GM04503 (cell line): ENCODE data around the gene SORCS3.

Experiments
- DNase-seq: peaks from one replicate; pipeline ENCODE4 v3.0.0-alpha.2; 2012; ENCODE audit warnings: low read depth

SORCS3 gene

GRCh38 chr10:104778371-104778770 is 137.3 kb downstream of the SORCS3 start:
- no peak for DNase-seq

- no peak for DNase-seq
Observed at GRCh38 chr10:104779701-104780100, 138.6 kb downstream of the SORCS3 start.

GRCh38 chr10:104780165-104780564 is 139.1 kb downstream of the SORCS3 start:
- DNase-seq, result no peak

GRCh38 chr10:104780946-104781595 is 140.0 kb downstream of the SORCS3 start:
- DNase-seq, result no peak

GRCh38 chr10:104784452-104784851 is 143.4 kb downstream of the SORCS3 start:
- DNase-seq, result no peak

- no peak for DNase-seq
Observed at GRCh38 chr10:104791471-104791870, 150.4 kb downstream of the SORCS3 start.

GRCh38 chr10:104795411-104795810 is 154.3 kb downstream of the SORCS3 start:
- DNase-seq, result no peak

GRCh38 chr10:104796823-104797222 is 155.7 kb downstream of the SORCS3 start:
- no peak for DNase-seq

GRCh38 chr10:104802941-104803340 is 161.9 kb downstream of the SORCS3 start:
- no peak for DNase-seq

DNA sequence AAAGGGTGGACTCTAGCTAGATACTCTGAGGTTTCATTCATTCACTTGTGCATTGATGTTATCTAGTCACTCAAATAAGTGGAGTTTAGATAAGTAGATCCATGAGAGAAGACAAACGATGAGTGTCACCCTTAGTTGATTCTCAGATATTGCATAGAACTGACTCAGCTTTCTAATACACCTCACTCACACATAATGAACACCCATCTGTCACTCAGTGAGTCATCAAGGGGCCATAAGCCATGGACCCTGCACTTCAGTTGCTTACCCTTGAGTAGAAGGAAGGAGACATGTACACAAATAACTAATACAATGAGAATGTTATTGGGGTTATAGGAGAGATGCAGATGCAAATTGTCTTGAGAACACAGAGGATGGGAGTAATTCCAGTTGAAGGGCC is 163.8 kb downstream of the SORCS3 start:
- DNase-seq, result no peak

DNA sequence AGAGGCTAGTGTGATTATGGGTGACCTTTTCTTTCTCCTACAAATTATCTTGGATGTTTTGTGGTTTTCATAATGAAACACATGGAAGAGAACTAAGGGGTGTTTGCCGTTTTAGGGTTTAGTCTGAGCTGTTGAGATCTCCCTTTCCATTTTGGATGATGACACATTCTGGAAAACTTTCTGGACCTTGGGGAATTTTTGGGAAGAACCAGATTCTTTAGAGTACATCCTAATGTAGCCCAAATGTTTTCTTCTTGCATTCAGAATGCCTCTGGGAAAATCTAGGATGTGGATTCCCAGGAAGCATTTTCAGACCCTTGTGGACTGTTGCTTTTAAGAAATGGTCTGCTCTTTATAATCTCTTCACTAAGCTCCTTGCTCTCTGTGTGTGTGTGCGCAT is 165.7 kb downstream of the SORCS3 start:
- no peak for DNase-seq

GRCh38 chr10:104807581-104808310 is 166.7 kb downstream of the SORCS3 start:
- DNase-seq, result no peak

- DNase-seq, result no peak
Observed at GRCh38 chr10:104809288-104810090, 168.4 kb downstream of the SORCS3 start.

DNA sequence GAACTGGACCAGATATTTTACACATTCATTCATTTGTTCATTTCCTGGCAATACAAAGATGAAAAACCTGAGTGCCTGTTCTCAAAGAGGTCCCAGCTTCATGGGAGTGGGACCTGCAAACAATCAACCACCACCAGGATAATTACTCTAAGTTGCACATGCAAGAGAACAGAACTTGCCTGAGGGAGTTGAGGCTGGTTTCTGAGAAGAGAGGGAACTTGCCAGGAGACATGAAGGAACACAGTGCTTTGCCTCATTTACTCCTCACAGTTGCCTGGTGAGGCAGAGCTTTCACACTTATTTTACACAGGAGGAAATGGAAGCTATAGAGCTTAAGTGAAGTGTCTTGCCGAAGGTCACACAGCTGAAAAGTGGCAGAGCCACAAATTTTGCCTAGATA is 170.1 kb downstream of the SORCS3 start:
- DNase-seq, result no peak

GRCh38 chr10:104816501-104816900 is 175.4 kb downstream of the SORCS3 start:
- no peak for DNase-seq

DNA sequence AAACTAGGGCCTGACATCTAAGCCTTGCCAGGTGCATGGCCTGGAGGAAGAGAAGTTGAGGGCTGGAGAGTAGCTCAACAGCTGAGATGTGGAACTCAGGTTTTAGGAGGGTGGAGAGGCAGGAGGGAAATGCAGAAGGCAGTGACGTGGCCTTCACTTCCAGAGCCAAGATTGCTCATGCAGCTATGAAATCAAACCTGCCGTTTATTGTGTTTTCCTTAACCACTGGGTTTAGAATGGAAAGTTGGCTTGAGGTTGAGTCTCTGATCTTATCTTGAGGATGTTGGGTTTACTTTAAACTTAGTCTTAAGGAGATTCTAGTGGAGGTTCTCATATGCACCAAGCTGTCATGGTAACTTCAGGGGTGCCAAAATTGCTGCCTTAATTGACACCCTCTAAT is 178.6 kb downstream of the SORCS3 start:
- DNase-seq, result no peak

GRCh38 chr10:104822088-104822487 is 181.0 kb downstream of the SORCS3 start:
- DNase-seq, result no peak

- DNase-seq, result no peak
Observed at GRCh38 chr10:104824380-104825006, 183.4 kb downstream of the SORCS3 start.

DNA sequence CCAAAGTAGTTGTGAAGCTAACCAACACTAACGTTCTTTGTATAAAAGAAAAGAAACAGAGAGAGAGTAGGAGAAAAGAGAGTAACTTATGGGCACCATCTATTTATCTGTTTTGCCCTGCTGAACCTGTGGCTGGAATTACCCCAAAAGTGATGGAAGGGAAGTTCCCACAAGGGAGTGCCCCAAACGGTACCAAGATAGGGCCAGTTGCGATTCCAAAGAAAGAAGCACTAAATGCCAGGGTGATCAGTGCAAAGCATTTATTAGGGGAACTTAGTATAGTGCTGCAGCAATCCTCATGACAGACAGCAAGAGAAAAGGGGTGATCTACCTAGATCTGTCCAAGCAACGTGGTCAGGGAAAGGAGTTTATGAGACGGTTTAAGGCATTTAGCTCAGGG is 190.2 kb downstream of the SORCS3 start:
- no peak for DNase-seq

DNA sequence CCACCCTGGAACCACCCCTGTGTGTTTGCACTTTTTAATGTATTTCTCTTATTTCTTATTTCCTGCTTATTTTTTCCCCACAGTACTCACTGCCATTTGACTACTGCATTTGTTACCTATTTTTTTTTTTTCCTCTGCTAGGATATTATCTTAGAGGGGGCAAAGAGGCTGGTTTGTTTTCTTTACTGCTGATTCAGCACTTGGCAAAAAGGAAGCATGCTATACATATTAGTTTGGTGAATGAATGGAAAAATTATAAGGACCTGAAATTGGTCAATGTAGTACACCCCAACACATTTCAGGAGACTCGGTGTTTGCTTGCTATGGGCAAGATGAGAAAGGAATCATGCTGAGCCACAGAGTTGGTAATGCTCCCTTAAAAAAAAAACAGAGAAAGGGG is 193.5 kb downstream of the SORCS3 start:
- no peak for DNase-seq

- DNase-seq, result no peak
Observed at GRCh38 chr10:104835422-104835821, 194.3 kb downstream of the SORCS3 start.

GRCh38 chr10:104842704-104843103 is 201.6 kb downstream of the SORCS3 start:
- no peak for DNase-seq

GRCh38 chr10:104844073-104844472 is 203.0 kb downstream of the SORCS3 start:
- no peak for DNase-seq
